Suprapubic skin (tissue), 4 donors: Measurements from ENCODE around the gene PNKP. TPM values are rescaled to one million over a fixed set of nuclear protein-coding genes. Genes with fewer than 3 reads are reported as not detected.
A peak's percentile ranks its signal among the peaks of the same experiment; 100 is the strongest.

Experiments
- DNase-seq, 2 donors: peaks; one replicate each; pipeline ENCODE4 v3.0.0-alpha.2; 2019; ENCODE audit warnings: low spot score in 2 of 2
- H3K27ac ChIP-seq: fragments of 200-600 bp; sonication (generic); one replicate; pipeline ENCODE4 v1.5.1; 2019
- H3K27me3 ChIP-seq: fragments of 200-600 bp; sonication (generic); one replicate; pipeline ENCODE4 v1.5.1; 2019
- H3K36me3 ChIP-seq: fragments of 200-600 bp; sonication (generic); one replicate; pipeline ENCODE4 v1.5.1; 2019
- H3K4me1 ChIP-seq: fragments of 200-600 bp; sonication (generic); one replicate; pipeline ENCODE4 v1.5.1; 2019
- H3K4me3 ChIP-seq: fragments of 200-600 bp; sonication (generic); one replicate; pipeline ENCODE4 v1.5.1; 2019; ENCODE audit warnings: mild to moderate bottlenecking
- H3K9me3 ChIP-seq: fragments of 200-600 bp; sonication (generic); one replicate; pipeline ENCODE4 v1.5.1; 2019
- CTCF ChIP-seq, 2 donors: fragments of 200-600 bp in 1 of 2; fragments of 450-650 bp in 1 of 2; sonication (generic) in 1 of 2; IDR thresholded peaks; one replicate each; pipeline ENCODE4 v1.5.1; 2016 to 2019; ENCODE audit warnings: antibody characterized with exemption in 2 of 2, mild to moderate bottlenecking in 1 of 2, moderate library complexity in 1 of 2
- EP300 ChIP-seq: sonication (generic); formaldehyde crosslinking; IDR thresholded peaks from one replicate; pipeline ENCODE4 v1.6.1; 2017; ENCODE audit warnings: antibody characterized with exemption
- POLR2A ChIP-seq, 2 donors: fragments of 450-650 bp; IDR thresholded peaks; one replicate each; pipeline ENCODE4 v1.6.1; 2017; ENCODE audit warnings: antibody characterized with exemption in 2 of 2, mild to moderate bottlenecking in 2 of 2, moderate library complexity in 2 of 2
- POLR2AphosphoS5 ChIP-seq, 3 donors: sonication (generic); formaldehyde crosslinking; IDR thresholded peaks; one replicate each; pipeline ENCODE4 v1.6.1; 2017; ENCODE audit warnings: antibody characterized with exemption in 3 of 3
- WGBS: methylation state at CpG from one replicate; pipeline ENCODE4 v1.1.5; 2018; 5-methylcytosine and 5-hydroxymethylcytosine counted together
- total RNA-seq, 4 donors: library from RNA; depleted of rRNA; stranded (reverse); fragments of >200 nt; gene quantifications; one replicate each; pipeline ENCODE4 v1.1.0, GENCODE V29; 2016

Gene PNKP
- total RNA-seq, 4 donors from 2014 or later, result 26.0 to 53.3 (median 40.5) TPM

- no peak overlapping the region for H3K27ac ChIP-seq
- 70% methylated on average over 19 of the region's 23 CpGs for WGBS
- TF ChIP-seq POLR2AphosphoS5 (IDR thresholded peaks at IDR 0.05), result no peak
- TF ChIP-seq EP300, result no peak
- no peak for TF ChIP-seq CTCF (IDR thresholded peaks at IDR 0.05)
- no peak for TF ChIP-seq POLR2A (IDR thresholded peaks at IDR 0.05)
- peaks cover 23% of the 10 kb centered on the region for H3K4me1 ChIP-seq
- peaks cover 42% of the 10 kb centered on the region for H3K36me3 ChIP-seq
- H3K4me3 ChIP-seq, result no peak overlapping the region
- no peaks in the 10 kb centered on the region for H3K27me3 ChIP-seq
- DNase-seq, result peak in 1 of 2 donors; percentile 48
- no peaks in the 10 kb centered on the region for H3K9me3 ChIP-seq
Measured at GRCh38 chr19:49887037-49887664, 19.8 kb upstream of the PNKP start.

GRCh38 chr19:49884760-49885159 is 17.4 kb upstream of the PNKP start:
- Histone ChIP-seq H3K36me3 (peaks cover 66% of the 10 kb centered on the region), H3K27me3 (no peaks in the 10 kb centered on the region), H3K27ac (no peak overlapping the region), H3K4me1 (peaks cover 9% of the 10 kb centered on the region), H3K4me3 (no peak overlapping the region), H3K9me3 (no peaks in the 10 kb centered on the region)
- no peak for DNase-seq
- 96% methylated on average over 3 of the region's 3 CpGs for WGBS
- TF ChIP-seq POLR2A (IDR thresholded peaks at IDR 0.05) (no peak), CTCF (IDR thresholded peaks at IDR 0.05) (no peak), POLR2AphosphoS5 (IDR thresholded peaks at IDR 0.05) (no peak), EP300 (no peak)

DNA sequence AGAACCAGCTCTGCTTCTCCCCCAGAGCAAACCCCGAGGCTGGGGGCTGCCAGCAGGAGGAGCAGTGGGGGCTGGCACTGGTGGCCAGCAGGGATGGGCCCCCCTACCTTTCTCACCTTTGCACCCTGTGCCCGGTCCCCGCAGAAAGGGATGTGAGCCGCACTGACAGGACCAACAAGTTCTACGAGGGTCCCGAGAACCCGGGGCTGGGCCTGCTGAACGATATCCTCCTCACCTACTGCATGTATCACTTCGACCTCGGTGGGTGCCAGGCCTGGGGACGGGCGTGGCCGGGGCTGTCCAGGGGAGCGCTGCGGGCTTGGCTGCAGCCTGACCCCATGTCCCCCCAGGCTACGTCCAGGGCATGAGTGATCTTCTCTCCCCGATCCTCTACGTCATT is 16.7 kb upstream of the PNKP start:
- no peak for TF ChIP-seq CTCF (IDR thresholded peaks at IDR 0.05)
- no peak for TF ChIP-seq EP300
- TF ChIP-seq POLR2A (IDR thresholded peaks at IDR 0.05), result no peak
- no peak for TF ChIP-seq POLR2AphosphoS5 (IDR thresholded peaks at IDR 0.05)
- 92% methylated on average over 11 of the region's 18 CpGs for WGBS
- Histone ChIP-seq H3K9me3 (no peaks in the 10 kb centered on the region), H3K27me3 (no peaks in the 10 kb centered on the region), H3K27ac (no peak overlapping the region), H3K36me3 (peaks cover 72% of the 10 kb centered on the region), H3K4me3 (no peak overlapping the region), H3K4me1 (peaks cover 6% of the 10 kb centered on the region)
- DNase-seq, result peak in 1 of 2 donors; percentile 66

GRCh38 chr19:49883094-49883493 is 15.7 kb upstream of the PNKP start:
- no peak for TF ChIP-seq POLR2A (IDR thresholded peaks at IDR 0.05)
- no peak for TF ChIP-seq CTCF (IDR thresholded peaks at IDR 0.05)
- TF ChIP-seq POLR2AphosphoS5 (IDR thresholded peaks at IDR 0.05), result no peak
- TF ChIP-seq EP300, result no peak
- Histone ChIP-seq H3K27ac (no peak overlapping the region), H3K36me3 (peaks cover 72% of the 10 kb centered on the region), H3K9me3 (no peaks in the 10 kb centered on the region), H3K27me3 (no peaks in the 10 kb centered on the region), H3K4me3 (no peak overlapping the region), H3K4me1 (peaks cover 16% of the 10 kb centered on the region)
- WGBS, result 96% methylated on average over 5 of the region's 5 CpGs
- DNase-seq, result no peak

DNA sequence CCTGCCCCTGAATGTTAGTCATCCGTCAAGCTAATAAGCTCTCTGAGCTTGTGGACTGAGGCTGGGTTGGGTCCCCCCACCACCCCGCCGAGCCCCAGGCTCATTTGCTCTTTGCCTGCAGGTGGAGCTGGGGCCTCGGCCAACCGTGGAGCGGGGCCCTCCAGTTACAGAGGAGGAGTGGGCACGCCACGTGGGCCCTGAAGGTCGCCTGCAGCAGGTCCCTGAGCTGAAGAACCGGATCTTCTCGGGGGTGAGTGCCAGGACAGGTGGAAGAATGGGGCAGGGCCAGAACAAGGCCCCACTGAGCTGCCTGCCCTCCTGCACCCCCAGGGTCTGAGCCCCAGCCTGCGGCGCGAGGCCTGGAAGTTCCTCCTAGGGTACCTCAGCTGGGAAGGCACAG is 15.3 kb upstream of the PNKP start:
- WGBS, result 93% methylated on average over 10 of the region's 14 CpGs
- no peaks in the 10 kb centered on the region for H3K27me3 ChIP-seq
- H3K9me3 ChIP-seq, result no peaks in the 10 kb centered on the region
- no peak overlapping the region for H3K4me3 ChIP-seq
- no peak for DNase-seq
- peaks cover 19% of the 10 kb centered on the region for H3K4me1 ChIP-seq
- TF ChIP-seq CTCF (IDR thresholded peaks at IDR 0.05), result no peak
- no peak for TF ChIP-seq POLR2AphosphoS5 (IDR thresholded peaks at IDR 0.05)
- TF ChIP-seq POLR2A (IDR thresholded peaks at IDR 0.05), result no peak
- no peak for TF ChIP-seq EP300
- H3K27ac ChIP-seq, result no peak overlapping the region
- peaks cover 69% of the 10 kb centered on the region for H3K36me3 ChIP-seq
